Measurements from ENCODE around the gene SLX9. TPM values are rescaled to one million over a fixed set of nuclear protein-coding genes. Genes with fewer than 3 reads are reported as not detected.
A peak's percentile ranks its signal among the peaks of the same experiment; 100 is the strongest.

The SLX9 gene
- total RNA-seq, 1 donor from 2014 or later = 33.1 TPM

GRCh38 chr21:44918581-44919033 is 21.2 kb upstream of the SLX9 start:
- H3K4me1 Mint-ChIP-seq (ENCODE audit: low read depth) = peaks cover 1% of the 10 kb centered on the region
- no peaks in the 10 kb centered on the region for H3K9me3 Mint-ChIP-seq (ENCODE audit: low read depth)
- H3K36me3 Mint-ChIP-seq (ENCODE audit: insufficient read depth) = no peaks in the 10 kb centered on the region
- DNase-seq (ENCODE audit: low spot score, unreplicated experiment) = no peak
- H3K27ac Mint-ChIP-seq = no peak overlapping the region
- H3K27me3 Mint-ChIP-seq = peaks cover 65% of the 10 kb centered on the region
- TF ChIP-seq CTCF (IDR thresholded peaks at IDR 0.05; ENCODE audit: unreplicated experiment) = no peak
- peak overlapping the region; percentile 48 for H3K4me3 Mint-ChIP-seq (ENCODE audit: low read depth)

GRCh38 chr21:44919111-44919912 is 20.5 kb upstream of the SLX9 start:
- peaks cover 71% of the 10 kb centered on the region for H3K27me3 Mint-ChIP-seq
- TF ChIP-seq CTCF (IDR thresholded peaks at IDR 0.05; ENCODE audit: unreplicated experiment) = no peak
- H3K9me3 Mint-ChIP-seq (ENCODE audit: low read depth) = no peaks in the 10 kb centered on the region
- H3K36me3 Mint-ChIP-seq (ENCODE audit: insufficient read depth) = no peaks in the 10 kb centered on the region
- peaks cover 1% of the 10 kb centered on the region for H3K4me1 Mint-ChIP-seq (ENCODE audit: low read depth)
- H3K27ac Mint-ChIP-seq = no peak overlapping the region
- DNase-seq (ENCODE audit: low spot score, unreplicated experiment) = no peak
- H3K4me3 Mint-ChIP-seq (ENCODE audit: low read depth) = no peak overlapping the region

GRCh38 chr21:44919913-44920693 is 19.7 kb upstream of the SLX9 start:
- no peak for TF ChIP-seq CTCF (IDR thresholded peaks at IDR 0.05; ENCODE audit: unreplicated experiment)
- H3K9me3 Mint-ChIP-seq (ENCODE audit: low read depth) = no peaks in the 10 kb centered on the region
- peaks cover 74% of the 10 kb centered on the region for H3K27me3 Mint-ChIP-seq
- H3K27ac Mint-ChIP-seq = no peak overlapping the region
- no peak for DNase-seq (ENCODE audit: low spot score, unreplicated experiment)
- no peak overlapping the region for H3K4me3 Mint-ChIP-seq (ENCODE audit: low read depth)
- H3K36me3 Mint-ChIP-seq (ENCODE audit: insufficient read depth) = no peaks in the 10 kb centered on the region
- H3K4me1 Mint-ChIP-seq (ENCODE audit: low read depth) = peaks cover 1% of the 10 kb centered on the region

GRCh38 chr21:44920694-44921604 is 18.9 kb upstream of the SLX9 start, which contains the start of gene ITGB2:
ITGB2 (minus strand) TSS chr21:44920899; CDS start chr21:44910782, 10,117 bp downstream.
- DNase-seq (ENCODE audit: low spot score, unreplicated experiment) = no peak
- peaks cover 1% of the 10 kb centered on the region for H3K4me1 Mint-ChIP-seq (ENCODE audit: low read depth)
- H3K27me3 Mint-ChIP-seq = peaks cover 73% of the 10 kb centered on the region
- H3K36me3 Mint-ChIP-seq (ENCODE audit: insufficient read depth) = no peaks in the 10 kb centered on the region
- no peak within 1 kb of the TSS for H3K4me3 Mint-ChIP-seq (ENCODE audit: low read depth)
- peak within 1 kb of the TSS; percentile 19 for H3K27ac Mint-ChIP-seq
- no peak for TF ChIP-seq CTCF (IDR thresholded peaks at IDR 0.05; ENCODE audit: unreplicated experiment)
- H3K9me3 Mint-ChIP-seq (ENCODE audit: low read depth) = no peaks in the 10 kb centered on the region
